ENCODE results near the gene TIMM10. TPM values are rescaled to one million over a fixed set of nuclear protein-coding genes. Genes with fewer than 3 reads are reported as not detected.

Gene TIMM10
- total RNA-seq, 1 experiment from 2014 or later: 152 TPM

GRCh38 chr11:57482782-57483561 is 47.6 kb downstream of the TIMM10 start:
- BruUV-seq (replicated peaks): no TSS peak
- DNase-seq (ENCODE audit: low read depth, low spot score): no peak
- intact Hi-C loops (cut with micrococcal nuclease; ENCODE audit: unreplicated experiment) (loop anchor here (5.0 kb wide), 1 partner anchor 136 kb away; no protein-coding TSS in a partner anchor), in situ Hi-C loops (cut with HindIII; ENCODE audit: low pct_unique_long_range_greater_than_20kb, low sequenced_read_pairs) (no loop called here)
- ATAC-seq: no peak
- no peak overlapping the region; a peak in 1 of 4 replicates for H3K4me3 ChIP-seq (ENCODE audit: low read depth in 2 of 2, low read length in 2 of 2)
- CTCF ChIA-PET: interaction anchor here (1.3 kb wide), 1 partner anchor 10 kb away, joined by 3 read pairs; no protein-coding TSS in a partner anchor
- peaks cover 4% of the 10 kb centered on the region for H3K27me3 ChIP-seq (ENCODE audit: control insufficient read depth, insufficient read depth, low read length)
- no peaks in the 10 kb centered on the region for H3K9me3 ChIP-seq (ENCODE audit: control insufficient read depth, insufficient read depth, low read depth, low read length)
- no peaks in the 10 kb centered on the region for H3K36me3 ChIP-seq (ENCODE audit: control insufficient read depth, insufficient read depth, low read length)
- POLR2A ChIA-PET: no interaction called here
- TF ChIP-seq TCF7L2 (IDR thresholded peaks at IDR 0.05; ENCODE audit: low read depth, low read length) (no peak), CTCF (IDR thresholded peaks at IDR 0.05) (peak; percentile 59; the same call in 1 of the 2 replicates)
- no peaks in the 10 kb centered on the region; the same call in 1 of the 2 replicates for H3K4me1 ChIP-seq (ENCODE audit: control insufficient read depth, insufficient read depth, low read length)
- no peak overlapping the region for H3K27ac ChIP-seq (ENCODE audit: low read length)

- no peak for DNase-seq (ENCODE audit: low read depth, low spot score)
- H3K4me1 ChIP-seq (ENCODE audit: control insufficient read depth, insufficient read depth, low read length): no peaks in the 10 kb centered on the region; the same call in 1 of the 2 replicates
- peaks cover 6% of the 10 kb centered on the region for H3K27me3 ChIP-seq (ENCODE audit: control insufficient read depth, insufficient read depth, low read length)
- intact Hi-C loops (cut with micrococcal nuclease; ENCODE audit: unreplicated experiment): loop anchor here (5.0 kb wide), 1 partner anchor 135 kb away; no protein-coding TSS in a partner anchor
- BruUV-seq (replicated peaks): no TSS peak
- ChIA-PET POLR2A (no interaction called here), CTCF (interaction anchor here (0.7 kb wide), 2 partner anchors 16 to 160 kb away, joined by 3 to 5 read pairs; no protein-coding TSS in a partner anchor)
- H3K36me3 ChIP-seq (ENCODE audit: control insufficient read depth, insufficient read depth, low read length): no peaks in the 10 kb centered on the region
- in situ Hi-C loops (cut with HindIII; ENCODE audit: low pct_unique_long_range_greater_than_20kb, low sequenced_read_pairs): no loop called here
- H3K4me3 ChIP-seq (ENCODE audit: low read depth in 2 of 2, low read length in 2 of 2): no peak overlapping the region
- no peak for ATAC-seq
- TF ChIP-seq CTCF (IDR thresholded peaks at IDR 0.05): no peak
- TF ChIP-seq POLR2AphosphoS5 (IDR thresholded peaks at IDR 0.05; ENCODE audit: low read depth, low read length): no peak
- TF ChIP-seq TCF7L2 (IDR thresholded peaks at IDR 0.05; ENCODE audit: low read depth, low read length): no peak
- TF ChIP-seq SIN3A (IDR thresholded peaks at IDR 0.05; ENCODE audit: borderline replicate concordance, insufficient read depth, low read depth, low read length): no peak
- TF ChIP-seq, protein P1, sequence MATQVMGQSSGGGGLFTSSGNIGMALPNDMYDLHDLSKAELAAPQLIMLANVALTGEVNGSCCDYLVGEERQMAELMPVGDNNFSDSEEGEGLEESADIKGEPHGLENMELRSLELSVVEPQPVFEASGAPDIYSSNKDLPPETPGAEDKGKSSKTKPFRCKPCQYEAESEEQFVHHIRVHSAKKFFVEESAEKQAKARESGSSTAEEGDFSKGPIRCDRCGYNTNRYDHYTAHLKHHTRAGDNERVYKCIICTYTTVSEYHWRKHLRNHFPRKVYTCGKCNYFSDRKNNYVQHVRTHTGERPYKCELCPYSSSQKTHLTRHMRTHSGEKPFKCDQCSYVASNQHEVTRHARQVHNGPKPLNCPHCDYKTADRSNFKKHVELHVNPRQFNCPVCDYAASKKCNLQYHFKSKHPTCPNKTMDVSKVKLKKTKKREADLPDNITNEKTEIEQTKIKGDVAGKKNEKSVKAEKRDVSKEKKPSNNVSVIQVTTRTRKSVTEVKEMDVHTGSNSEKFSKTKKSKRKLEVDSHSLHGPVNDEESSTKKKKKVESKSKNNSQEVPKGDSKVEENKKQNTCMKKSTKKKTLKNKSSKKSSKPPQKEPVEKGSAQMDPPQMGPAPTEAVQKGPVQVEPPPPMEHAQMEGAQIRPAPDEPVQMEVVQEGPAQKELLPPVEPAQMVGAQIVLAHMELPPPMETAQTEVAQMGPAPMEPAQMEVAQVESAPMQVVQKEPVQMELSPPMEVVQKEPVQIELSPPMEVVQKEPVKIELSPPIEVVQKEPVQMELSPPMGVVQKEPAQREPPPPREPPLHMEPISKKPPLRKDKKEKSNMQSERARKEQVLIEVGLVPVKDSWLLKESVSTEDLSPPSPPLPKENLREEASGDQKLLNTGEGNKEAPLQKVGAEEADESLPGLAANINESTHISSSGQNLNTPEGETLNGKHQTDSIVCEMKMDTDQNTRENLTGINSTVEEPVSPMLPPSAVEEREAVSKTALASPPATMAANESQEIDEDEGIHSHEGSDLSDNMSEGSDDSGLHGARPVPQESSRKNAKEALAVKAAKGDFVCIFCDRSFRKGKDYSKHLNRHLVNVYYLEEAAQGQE (IDR thresholded peaks at IDR 0.05; ENCODE audit: insufficient read depth in 1 of 2, low read depth in 2 of 2, low read length in 1 of 2): no peak
- no peak overlapping the region for H3K27ac ChIP-seq (ENCODE audit: low read length)
- no peaks in the 10 kb centered on the region for H3K9me3 ChIP-seq (ENCODE audit: control insufficient read depth, insufficient read depth, low read depth, low read length)
Measured at GRCh38 chr11:57481915-57482781, 48.4 kb downstream of the TIMM10 start.
